HepG2 (cell line): Measurements from ENCODE around the gene NFE2L3. TPM values are rescaled to one million over a fixed set of nuclear protein-coding genes. Genes with fewer than 3 reads are reported as not detected.

Experiments
- ATAC-seq: fragments of 200-7000 bp; cut with Tn5 transposase; 3 replicates; pipeline ENCODE4 v1.9.1; 2020; ENCODE audit warnings: mild to moderate bottlenecking, moderate library complexity
- BruUV-seq: library from RNA; stranded (reverse); fragments of 400-500 nt; replicated peaks from 2 replicates; lab custom pipeline; 2021; lab: Mats Ljungman, UMichigan
- CTCF ChIA-PET: fragments of 300-600 bp; formaldehyde crosslinking; extraction: SDS; loops from one replicate; lab custom pipeline; 2021; ENCODE audit warnings: low total read pairs, inconsistent platforms, low intra/inter-chr PET ratio; lab: Yijun Ruan, JAX
- POLR2A ChIA-PET: fragments of 350-600 bp; sonication (Branson Sonifier 250); formaldehyde crosslinking; loops from one replicate; lab custom pipeline; 2020; ENCODE audit warnings: antibody characterized with exemption, inconsistent platforms; lab: Yijun Ruan, JAX
- DNase-seq: peaks from one replicate; pipeline ENCODE4 v3.0.0-alpha.2; 2015; ENCODE audit warnings: low spot score
- FAIRE-seq: peaks from 3 replicates; lab custom pipeline; 2011; peaks lifted over from hg19 to GRCh38; lab: Jason Lieb, UNC
- H2AFZ ChIP-seq: one replicate; pipeline ENCODE4 v1.6.1; 2011; ENCODE audit warnings: low read length, inconsistent platforms
- H3K27ac ChIP-seq: fragments of 300-600 bp; 3 replicates; pipeline ENCODE4 v1.8.0; 2011; ENCODE audit warnings: mixed run types, mild to moderate bottlenecking, mixed read lengths, low read length, inconsistent platforms; ENCODE audit not compliant: insufficient read depth; ENCODE audit errors: extremely low read length
- H3K27me3 ChIP-seq, 2 experiments: fragments of 200-600 bp in 1 of 2; 2 replicates in 1 of 2; 3 replicates in 1 of 2; pipeline versions ENCODE4 v1.6.0 to v1.8.0; 2011; ENCODE audit warnings: low read length in 2 of 2, mild to moderate bottlenecking in 2 of 2, moderate library complexity in 2 of 2, inconsistent platforms in 1 of 2; ENCODE audit not compliant: insufficient read depth in 2 of 2, control insufficient read depth in 1 of 2
- H3K36me3 ChIP-seq, 2 experiments: fragments of 200-600 bp in 1 of 2; replicated peaks in 1 of 2; 2 replicates in 1 of 2; 3 replicates in 1 of 2; pipeline versions ENCODE4 v1.5.1 to v1.8.0; 2011; ENCODE audit warnings: low read length in 2 of 2, inconsistent platforms in 1 of 2; ENCODE audit not compliant: insufficient read depth in 2 of 2, control insufficient read depth in 1 of 2
- H3K4me1 ChIP-seq: 2 replicates; pipeline ENCODE4 v1.5.1; 2012; ENCODE audit warnings: low read length, inconsistent platforms; ENCODE audit not compliant: insufficient read depth
- H3K4me2 ChIP-seq: 2 replicates; pipeline ENCODE4 v1.6.0; 2011; ENCODE audit warnings: low read depth, low read length, inconsistent platforms
- H3K4me3 ChIP-seq, 3 experiments: fragments of 200-600 bp in 1 of 3; sonication (generic), shearing (Covaris generic) in 1 of 3; replicated peaks in 1 of 3; 2 replicates each; pipeline ENCODE4 v1.5.1; 2011 to 2016; ENCODE audit warnings: low read length in 3 of 3, inconsistent platforms in 2 of 3, low read depth in 2 of 3, mild to moderate bottlenecking in 2 of 3, control low read depth in 1 of 3, mixed read lengths in 1 of 3; ENCODE audit not compliant: insufficient read depth in 1 of 3
- H3K79me2 ChIP-seq: one replicate; pipeline ENCODE4 v1.6.1; 2011; ENCODE audit warnings: low read length, inconsistent platforms; ENCODE audit not compliant: insufficient read depth
- H3K9ac ChIP-seq: 2 replicates; pipeline ENCODE4 v1.6.0; 2011; ENCODE audit warnings: mild to moderate bottlenecking, low read depth, low read length, inconsistent platforms; ENCODE audit not compliant: insufficient read depth
- H3K9me3 ChIP-seq: 2 replicates; pipeline ENCODE4 v1.5.1; 2012; ENCODE audit warnings: mild to moderate bottlenecking, low read length
- H4K20me1 ChIP-seq: 2 replicates; pipeline ENCODE4 v1.6.0; 2011; ENCODE audit warnings: inconsistent platforms, mild to moderate bottlenecking, low read length, moderate library complexity; ENCODE audit not compliant: insufficient read depth
- ATAD3A ChIP-seq: sonication (generic); formaldehyde crosslinking; IDR thresholded peaks from 2 replicates; pipeline ENCODE4 v1.4.0; 2020; ENCODE audit warnings: missing genetic modification reagents
- DNMT1 ChIP-seq: sonication (generic); formaldehyde crosslinking; IDR thresholded peaks from 2 replicates; pipeline ENCODE4 v1.5.1; 2020; ENCODE audit warnings: mild to moderate bottlenecking, missing genetic modification reagents
- STAG1 ChIP-seq: sonication (generic); formaldehyde crosslinking; IDR thresholded peaks from 2 replicates; pipeline ENCODE4 v1.4.0; 2020; ENCODE audit warnings: missing genetic modification reagents
- ZBTB10 ChIP-seq: sonication (generic); formaldehyde crosslinking; IDR thresholded peaks from 2 replicates; pipeline ENCODE4 v1.4.0; 2020; ENCODE audit warnings: missing genetic modification reagents, borderline replicate concordance
- ZNF678 ChIP-seq: sonication (generic); formaldehyde crosslinking; IDR thresholded peaks from 2 replicates; pipeline ENCODE4 v1.4.0; 2020; ENCODE audit warnings: mild to moderate bottlenecking, missing genetic modification reagents
- WGBS: methylation state at CpG from one replicate; pipeline ENCODE4 v1.1.6; 2017; ENCODE audit warnings: low lambda C conversion rate; 5-methylcytosine and 5-hydroxymethylcytosine counted together
- in situ Hi-C: cut with HindIII; loops from 2 replicates; pipeline ENCODE4 v1.10.0; 2017; ENCODE audit warnings: low pct_unique_long_range_greater_than_20kb; ENCODE audit not compliant: extremely low pct_ligation_motif_present
- intact Hi-C: fragments of 100-400 bp; cut with micrococcal nuclease; formaldehyde crosslinking; loops from one replicate; pipeline ENCODE4 v1.10.0; 2022; ENCODE audit not compliant: unreplicated experiment
- polyA plus RNA-seq, 8 experiments: library from polyadenylated mRNA; depleted of rRNA in 3 of 8; stranded (reverse) in 7 of 8; unstranded in 1 of 8; fragments of >200 nt; fragmentation: Illumina TruSeq in 4 of 8; extraction: Trizol in 4 of 8; gene quantifications; 2 replicates each; pipeline versions ENCODE4 v1.2.1 to v1.2.3, GENCODE V29; 2011 to 2016; ENCODE audit warnings: low read depth in 4 of 8, missing spikeins in 1 of 8, mixed read lengths in 1 of 8; ENCODE audit not compliant: insufficient read depth in 1 of 8
- total RNA-seq, 5 experiments: library from RNA; depleted of rRNA; stranded (reverse); fragments of >200 nt; fragmentation: Illumina TruSeq; extraction: Trizol; gene quantifications; 2 replicates each; pipeline ENCODE4 v1.2.3, GENCODE V29; 2016; ENCODE audit warnings: low read depth in 1 of 5

The NFE2L3 gene
- total and polyA plus RNA-seq, 2 of the 13 experiments (the other 11 are each of a cell fraction or from before 2014, with no cell fraction given) = 11.4 to 19.4 TPM

GRCh38 chr7:26127411-26127810 lies 24.6 kb upstream of the NFE2L3 start:
- Histone ChIP-seq H3K9ac (no peak overlapping the region), H4K20me1 (no peaks in the 10 kb centered on the region), H2AFZ (no peak overlapping the region), H3K4me1 (no peaks in the 10 kb centered on the region), H3K4me3 (no peak overlapping the region), H3K36me3 (no peaks in the 10 kb centered on the region), H3K27ac (no peak overlapping the region), H3K79me2 (no peaks in the 10 kb centered on the region), H3K4me2 (no peak overlapping the region), H3K9me3 (no peaks in the 10 kb centered on the region), H3K27me3 (peaks cover 3 to 11% of the 10 kb centered on the region in 2 experiments; a peak in 2 of 5 replicates)
- no peak for TF ChIP-seq STAG1 (CRISPR knock-in tag)
- ChIA-PET POLR2A (no interaction called here), CTCF (no interaction called here)
- BruUV-seq = no TSS peak
- 34% methylated on average over 4 of the region's 6 CpGs for WGBS
- no peak for DNase-seq
- intact Hi-C loops (no loop called here), in situ Hi-C loops (no loop called here)
- FAIRE-seq = no peak
- no peak for ATAC-seq

- no TSS peak for BruUV-seq
- ATAC-seq (no peak), FAIRE-seq (no peak), DNase-seq (no peak)
- no peak for TF ChIP-seq ATAD3A (CRISPR knock-in tag)
- no peak for TF ChIP-seq ZBTB10
- TF ChIP-seq DNMT1 (CRISPR knock-in tag) = no peak
- TF ChIP-seq ZNF678 (CRISPR knock-in tag) = no peak
- Histone ChIP-seq H3K9me3 (no peaks in the 10 kb centered on the region), H3K4me1 (no peaks in the 10 kb centered on the region), H3K79me2 (no peaks in the 10 kb centered on the region), H3K4me2 (no peak overlapping the region), H4K20me1 (no peaks in the 10 kb centered on the region), H3K27me3 (peaks cover 3 to 12% of the 10 kb centered on the region in 2 experiments; a peak in 2 of 5 replicates), H3K36me3 (no peaks in the 10 kb centered on the region), H3K9ac (no peak overlapping the region), H3K4me3 (no peak overlapping the region), H2AFZ (no peak overlapping the region), H3K27ac (no peak overlapping the region)
- 44% methylated on average over 12 of the region's 12 CpGs for WGBS
- ChIA-PET CTCF (interaction anchor here (0.6 kb wide), 1 partner anchor 35 kb away, joined by 3 read pairs; no protein-coding TSS in a partner anchor), POLR2A (no interaction called here)
- intact Hi-C loops (no loop called here), in situ Hi-C loops (no loop called here)
Observed at GRCh38 chr7:26131056-26131589, 20.9 kb upstream of the NFE2L3 start.
